Raji (cell line): ENCODE measurements around the gene P2RY14.

Source experiments
- POLR2A ChIP-seq: IDR thresholded peaks from 2 replicates; pipeline ENCODE4 v1.6.1; 2011; ENCODE audit warnings: low read depth, low read length, control low read depth; ENCODE audit not compliant: insufficient read depth

The P2RY14 gene

GRCh38 chr3:151166161-151166560 is 112.2 kb downstream of the P2RY14 start:
- TF ChIP-seq POLR2A: no peak

- TF ChIP-seq POLR2A: no peak
Measured at GRCh38 chr3:151165226-151165625, 113.1 kb downstream of the P2RY14 start.
